Hematopoietic multipotent progenitor cell (in vitro differentiated cells): ENCODE measurements around the gene SLC25A23. TPM values are rescaled to one million over a fixed set of nuclear protein-coding genes. Genes with fewer than 3 reads are reported as not detected.
"Not testable (repeated sequence)": the region's sequence is repeated elsewhere in the genome, so short reads cannot be mapped to it uniquely, and the experiment has no call there.

Experiments
- DNase-seq, 3 donors: peaks; one replicate each; pipeline ENCODE4 v3.0.0-alpha.2; 2011 to 2015; ENCODE audit warnings: low read depth in 2 of 3, low spot score in 2 of 3
- total RNA-seq: library from RNA; depleted of rRNA; stranded (reverse); fragments of >200 nt; gene quantifications from one replicate; pipeline ENCODE4 v1.2.3, GENCODE V29; 2012

SLC25A23 gene
- total RNA-seq, 1 donor = 10.8 TPM

- DNase-seq = no peak
Observed at GRCh38 chr19:6458695-6459261, 814 bp downstream of the SLC25A23 start.

- DNase-seq = no peak
Observed at GRCh38 chr19:6457958-6458694, 1.5 kb downstream of the SLC25A23 start.

GRCh38 chr19:6455924-6456323 lies 3.7 kb downstream of the SLC25A23 start:
- DNase-seq = no peak

- no peak for DNase-seq
Observed at GRCh38 chr19:6453951-6454565, 5.5 kb downstream of the SLC25A23 start.

GRCh38 chr19:6452899-6453298 lies 6.7 kb downstream of the SLC25A23 start:
- DNase-seq = no peak

- DNase-seq = no peak
Observed at GRCh38 chr19:6452223-6452614, 7.4 kb downstream of the SLC25A23 start.

GRCh38 chr19:6451583-6452222 lies 7.9 kb downstream of the SLC25A23 start:
- no peak for DNase-seq

GRCh38 chr19:6450166-6450565 lies 9.4 kb downstream of the SLC25A23 start:
- DNase-seq = no peak

GRCh38 chr19:6448045-6448444 lies 11.5 kb downstream of the SLC25A23 start:
- DNase-seq = no peak

- no peak for DNase-seq
Observed at GRCh38 chr19:6446452-6446851, 13.1 kb downstream of the SLC25A23 start.

- no peak for DNase-seq
Observed at GRCh38 chr19:6443986-6444385, 15.6 kb downstream of the SLC25A23 start.

GRCh38 chr19:6442087-6442688 lies 17.4 kb downstream of the SLC25A23 start:
- DNase-seq = no peak

- DNase-seq = no peak
Observed at GRCh38 chr19:6440905-6441304, 18.7 kb downstream of the SLC25A23 start.

- DNase-seq = no peak
Observed at GRCh38 chr19:6439743-6440142, 19.8 kb downstream of the SLC25A23 start.

GRCh38 chr19:6433663-6434062 lies 25.9 kb downstream of the SLC25A23 start, which contains the start of gene SLC25A41:
Gene SLC25A41 (minus strand): TSS chr19:6433763. CDS start chr19:6433693, 70 bp downstream.
- no peak for DNase-seq

GRCh38 chr19:6433165-6433564 lies 26.4 kb downstream of the SLC25A23 start:
- no peak for DNase-seq

GRCh38 chr19:6431891-6432290 lies 27.7 kb downstream of the SLC25A23 start:
- DNase-seq = no peak

GRCh38 chr19:6429419-6430221 lies 30.0 kb downstream of the SLC25A23 start:
- no peak for DNase-seq

GRCh38 chr19:6428692-6429418 lies 30.7 kb downstream of the SLC25A23 start:
- DNase-seq = not testable (repeated sequence)

- DNase-seq = no peak
Observed at GRCh38 chr19:6427131-6427530, 32.5 kb downstream of the SLC25A23 start.
